ENCODE measurements around the gene GDPD5. TPM values are rescaled to one million over a fixed set of nuclear protein-coding genes. Genes with fewer than 3 reads are reported as not detected.

GDPD5 gene
- total RNA-seq, 2 donors from 2014 or later, result 3.0 to 8.6 TPM

DNA sequence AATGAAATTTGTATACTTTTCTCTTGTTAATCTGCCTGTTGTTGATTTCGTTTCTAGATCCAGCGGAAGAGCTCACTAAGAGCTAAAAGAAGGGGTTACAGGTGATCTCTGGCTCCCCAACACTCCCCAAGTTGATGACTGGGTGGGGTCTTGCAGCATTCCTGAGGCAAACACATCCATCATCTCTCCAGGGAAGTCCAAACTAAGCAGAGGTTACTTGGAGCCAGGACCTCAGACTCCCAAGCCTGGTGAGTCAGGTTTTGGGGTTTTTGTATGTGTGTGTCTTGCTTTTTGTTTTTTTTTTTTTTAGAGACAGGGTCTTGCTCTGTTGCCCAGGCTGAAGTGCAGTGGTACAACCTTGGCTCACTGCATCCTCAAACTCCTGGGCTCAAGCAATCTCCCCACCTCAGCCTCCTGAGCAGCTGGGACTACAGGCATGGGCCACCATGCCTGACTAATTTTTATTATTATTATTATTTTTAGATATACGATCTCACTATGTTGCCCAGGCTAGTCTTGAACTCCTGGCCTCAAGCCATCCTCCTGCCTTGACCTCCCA lies 137.9 kb downstream of the GDPD5 start:
- H3K4me3 ChIP-seq (ENCODE audit: low read length), result no peak overlapping the region
- H3K9ac ChIP-seq (ENCODE audit: extremely low read depth, low read length, poor library complexity, severe bottlenecking), result no peak overlapping the region
- H3K27me3 ChIP-seq (ENCODE audit: control insufficient read depth, insufficient read depth, low read length, poor library complexity, severe bottlenecking), result no peaks in the 10 kb centered on the region
- WGBS, 2 experiments (ENCODE audit: insufficient coverage in 1 of 2, insufficient read length in 1 of 2), result 83 to 93% methylated on average over 2 to 3 of the region's 3 CpGs
- H3K4me1 ChIP-seq (ENCODE audit: control insufficient read depth, insufficient read depth, low read length), result peaks cover 8% of the 10 kb centered on the region
- Mint-ChIP-seq H3K4me1 (peaks cover 20% of the 10 kb centered on the region), H3K9me3 (no peaks in the 10 kb centered on the region), H3K36me3 (ENCODE audit: low read depth) (no peaks in the 10 kb centered on the region), H3K27ac (peak overlapping the region; percentile 86), H3K27me3 (ENCODE audit: insufficient read depth) (no peaks in the 10 kb centered on the region), H3K4me3 (no peak overlapping the region)
- no peaks in the 10 kb centered on the region for H3K9me3 ChIP-seq (ENCODE audit: control insufficient read depth, low read length)
- no peak for DNase-seq
- TF ChIP-seq, protein P1, sequence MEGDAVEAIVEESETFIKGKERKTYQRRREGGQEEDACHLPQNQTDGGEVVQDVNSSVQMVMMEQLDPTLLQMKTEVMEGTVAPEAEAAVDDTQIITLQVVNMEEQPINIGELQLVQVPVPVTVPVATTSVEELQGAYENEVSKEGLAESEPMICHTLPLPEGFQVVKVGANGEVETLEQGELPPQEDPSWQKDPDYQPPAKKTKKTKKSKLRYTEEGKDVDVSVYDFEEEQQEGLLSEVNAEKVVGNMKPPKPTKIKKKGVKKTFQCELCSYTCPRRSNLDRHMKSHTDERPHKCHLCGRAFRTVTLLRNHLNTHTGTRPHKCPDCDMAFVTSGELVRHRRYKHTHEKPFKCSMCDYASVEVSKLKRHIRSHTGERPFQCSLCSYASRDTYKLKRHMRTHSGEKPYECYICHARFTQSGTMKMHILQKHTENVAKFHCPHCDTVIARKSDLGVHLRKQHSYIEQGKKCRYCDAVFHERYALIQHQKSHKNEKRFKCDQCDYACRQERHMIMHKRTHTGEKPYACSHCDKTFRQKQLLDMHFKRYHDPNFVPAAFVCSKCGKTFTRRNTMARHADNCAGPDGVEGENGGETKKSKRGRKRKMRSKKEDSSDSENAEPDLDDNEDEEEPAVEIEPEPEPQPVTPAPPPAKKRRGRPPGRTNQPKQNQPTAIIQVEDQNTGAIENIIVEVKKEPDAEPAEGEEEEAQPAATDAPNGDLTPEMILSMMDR (conservative IDR thresholded peaks at IDR 0.05), result no peak
- no peaks in the 10 kb centered on the region for H3K36me3 ChIP-seq (ENCODE audit: control insufficient read depth, insufficient read depth, low read length)
- no peak overlapping the region for H3K27ac ChIP-seq (ENCODE audit: low read depth, low read length)

DNA sequence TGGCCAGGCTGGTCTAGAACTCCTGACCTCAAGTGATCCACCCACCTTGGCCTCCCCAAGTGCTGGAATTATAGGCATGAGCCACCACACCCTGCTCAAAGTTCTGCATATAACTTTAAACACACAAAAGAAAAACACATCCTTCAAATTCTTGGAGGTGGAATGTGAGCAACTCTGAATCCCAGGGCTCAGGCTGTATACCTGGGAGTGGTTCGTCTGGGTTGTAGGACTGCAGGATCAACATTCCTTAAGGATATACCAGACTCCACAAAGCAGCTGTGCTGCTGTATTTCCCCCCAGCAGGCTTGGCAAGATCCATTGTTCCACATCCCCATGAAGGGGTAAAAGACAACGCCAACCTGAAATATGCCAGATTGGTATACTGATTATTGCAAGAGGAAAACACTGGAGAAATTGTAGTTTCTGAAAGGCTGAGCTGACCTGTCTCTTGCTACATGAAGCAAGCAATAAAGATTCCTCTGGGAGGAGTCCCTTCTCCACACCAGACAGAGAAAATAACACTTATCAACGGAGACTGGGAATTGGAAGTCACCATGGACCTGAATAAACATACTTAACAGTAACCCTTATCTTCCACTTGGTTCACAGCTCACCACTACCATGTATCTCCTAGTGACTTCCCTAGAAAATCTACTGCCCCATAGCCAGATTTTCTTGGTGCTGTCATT lies 138.7 kb downstream of the GDPD5 start:
- no peak overlapping the region for H3K4me3 ChIP-seq (ENCODE audit: low read length)
- WGBS, 2 experiments (ENCODE audit: insufficient coverage in 1 of 2, insufficient read length in 1 of 2), result 68 to 70% methylated on average over 3 of the region's 3 CpGs

More for the DNA sequence above, 138.7 kb downstream of the GDPD5 start:
- Histone ChIP-seq H3K27me3 (ENCODE audit: control insufficient read depth, insufficient read depth, low read length, poor library complexity, severe bottlenecking) (no peaks in the 10 kb centered on the region), H3K27ac (ENCODE audit: low read depth, low read length) (no peak overlapping the region), H3K4me1 (ENCODE audit: control insufficient read depth, insufficient read depth, low read length) (peaks cover 8% of the 10 kb centered on the region), H3K9ac (ENCODE audit: extremely low read depth, low read length, poor library complexity, severe bottlenecking) (peak overlapping the region; percentile 38), H3K9me3 (ENCODE audit: control insufficient read depth, low read length) (no peaks in the 10 kb centered on the region), H3K36me3 (ENCODE audit: control insufficient read depth, insufficient read depth, low read length) (no peaks in the 10 kb centered on the region)
- Mint-ChIP-seq H3K36me3 (ENCODE audit: low read depth) (no peaks in the 10 kb centered on the region), H3K4me1 (peaks cover 20% of the 10 kb centered on the region), H3K27ac (peak overlapping the region; percentile 86), H3K27me3 (ENCODE audit: insufficient read depth) (no peaks in the 10 kb centered on the region), H3K9me3 (no peaks in the 10 kb centered on the region), H3K4me3 (no peak overlapping the region)
- TF ChIP-seq, protein P1 (conservative IDR thresholded peaks at IDR 0.05), result no peak
- DNase-seq, result no peak

Other genes starting within 250 kb of the GDPD5 start
- 100 to 1,000 TPM in 1 of 2 donors, 10 to 100 TPM in 1; 41.7 to 128 TPM for gene ARRB1, start 174.3 kb downstream of the GDPD5 start, total RNA-seq
- gene RPS3, start 126.4 kb downstream of the GDPD5 start, total RNA-seq, result 1,000 to 10,000 TPM; 2,923 to 3,877 TPM
- under 1 TPM in 1 of 2 donors, not detected in 1; 0.48 TPM for gene KLHL35, start 92.7 kb downstream of the GDPD5 start, total RNA-seq
- gene SERPINH1, start 36.3 kb upstream of the GDPD5 start, total RNA-seq, result 100 to 1,000 TPM; 414 to 454 TPM
- 1 to 10 TPM; 1.9 to 4.2 TPM for gene MAP6, start 143.1 kb upstream of the GDPD5 start, total RNA-seq
- gene MOGAT2, start 191.9 kb upstream of the GDPD5 start, total RNA-seq, result not detected
- 10 to 100 TPM in 1 of 2 donors, 1 to 10 TPM in 1; 6.0 to 14.2 TPM for gene DGAT2, start 242.8 kb upstream of the GDPD5 start, total RNA-seq